Liver (tissue), 9 donors: ENCODE measurements around the gene TBL1XR1. TPM values are rescaled to one million over a fixed set of nuclear protein-coding genes. Genes with fewer than 3 reads are reported as not detected.

Experiments used
- DNase-seq: peaks from one replicate; pipeline ENCODE4 v3.0.0-alpha.2; 2017; ENCODE audit warnings: low spot score
- H3K27ac ChIP-seq, 2 donors: one replicate each; pipeline ENCODE4 v1.7.0; 2013; ENCODE audit warnings: inconsistent platforms in 2 of 2, low read length in 2 of 2, control low read depth in 1 of 2, low read depth in 1 of 2, mild to moderate bottlenecking in 1 of 2
- H3K27me3 ChIP-seq, 4 donors: one replicate each; pipeline versions ENCODE4 v1.6.1 to v1.7.0; 2013; ENCODE audit warnings: low read length in 3 of 4, inconsistent platforms in 1 of 4, mild to moderate bottlenecking in 1 of 4, moderate library complexity in 1 of 4; ENCODE audit not compliant: control insufficient read depth in 4 of 4, insufficient read depth in 4 of 4
- H3K36me3 ChIP-seq, 4 donors: one replicate each; pipeline versions ENCODE4 v1.6.1 to v1.7.0; 2013; ENCODE audit warnings: low read length in 3 of 4, mild to moderate bottlenecking in 3 of 4, low read depth in 1 of 4, moderate library complexity in 1 of 4; ENCODE audit not compliant: control insufficient read depth in 4 of 4, insufficient read depth in 3 of 4
- H3K4me1 ChIP-seq, 4 donors: one replicate each; pipeline versions ENCODE4 v1.6.1 to v1.7.0; 2013; ENCODE audit warnings: low read length in 3 of 4, mild to moderate bottlenecking in 3 of 4, moderate library complexity in 1 of 4; ENCODE audit not compliant: control insufficient read depth in 4 of 4, insufficient read depth in 4 of 4
- H3K4me3 ChIP-seq, 3 donors: one replicate each; pipeline versions ENCODE4 v1.6.1 to v1.7.0; 2013; ENCODE audit warnings: low read length in 3 of 3, control low read depth in 1 of 3, low read depth in 1 of 3, mild to moderate bottlenecking in 1 of 3
- H3K9ac ChIP-seq, 2 donors: one replicate each; pipeline ENCODE4 v1.7.0; 2013; ENCODE audit warnings: low read length in 2 of 2, mild to moderate bottlenecking in 2 of 2, moderate library complexity in 2 of 2, control low read depth in 1 of 2, low read depth in 1 of 2
- H3K9me3 ChIP-seq, 4 donors: one replicate each; pipeline versions ENCODE4 v1.6.1 to v1.7.0; 2013; ENCODE audit warnings: low read length in 3 of 4; ENCODE audit not compliant: control insufficient read depth in 4 of 4
- ATF3 ChIP-seq: IDR thresholded peaks from 2 replicates; pipeline ENCODE4 v1.6.1; 2016; ENCODE audit warnings: antibody characterized with exemption
- EGR1 ChIP-seq, 2 donors: IDR thresholded peaks; 2 replicates each; pipeline ENCODE4 v1.6.1; 2016 to 2018; ENCODE audit warnings: antibody characterized with exemption in 2 of 2, low read depth in 2 of 2
- FOXA1 ChIP-seq: IDR thresholded peaks from 2 replicates; pipeline ENCODE4 v1.6.1; 2016; ENCODE audit warnings: antibody characterized with exemption
- GABPA ChIP-seq, 2 donors: IDR thresholded peaks in 1 of 2; conservative IDR thresholded peaks in 1 of 2; 2 replicates each; pipeline ENCODE4 v1.6.1; 2016; ENCODE audit warnings: antibody characterized with exemption in 2 of 2, mild to moderate bottlenecking in 1 of 2, moderate library complexity in 1 of 2
- HNF4A ChIP-seq, 2 donors: conservative IDR thresholded peaks; 2 replicates each; pipeline ENCODE4 v1.6.1; 2016; ENCODE audit warnings: antibody characterized with exemption in 2 of 2, mild to moderate bottlenecking in 2 of 2
- HNF4G ChIP-seq: IDR thresholded peaks from 2 replicates; pipeline ENCODE4 v1.6.1; 2016; ENCODE audit warnings: antibody characterized with exemption
- JUND ChIP-seq, 2 donors: IDR thresholded peaks; 2 replicates each; pipeline ENCODE4 v1.6.1; 2016; ENCODE audit warnings: antibody characterized with exemption in 2 of 2
- NR2F2 ChIP-seq: IDR thresholded peaks from 2 replicates; pipeline ENCODE4 v1.6.1; 2016; ENCODE audit warnings: antibody characterized with exemption
- RAD21 ChIP-seq, 2 donors: IDR thresholded peaks; 2 replicates each; pipeline ENCODE4 v1.6.1; 2016; ENCODE audit warnings: antibody characterized with exemption in 2 of 2, mild to moderate bottlenecking in 2 of 2
- RXRA ChIP-seq, 2 donors: IDR thresholded peaks; 2 replicates each; pipeline ENCODE4 v1.6.1; 2017 to 2018; ENCODE audit warnings: antibody characterized with exemption in 2 of 2, mild to moderate bottlenecking in 1 of 2
- TAF1 ChIP-seq: conservative IDR thresholded peaks from 2 replicates; pipeline ENCODE4 v1.6.1; 2016; ENCODE audit warnings: antibody characterized with exemption, mild to moderate bottlenecking
- YY1 ChIP-seq: IDR thresholded peaks from 2 replicates; pipeline ENCODE4 v1.6.1; 2016; ENCODE audit warnings: antibody characterized with exemption, mild to moderate bottlenecking
- WGBS: extraction: QIAGEN DNeasy Blood & Tissue Kit; methylation state at CpG from one replicate; pipeline ENCODE4 v1.1.7; 2013; 5-methylcytosine and 5-hydroxymethylcytosine counted together
- polyA plus RNA-seq, 2 donors: library from polyadenylated mRNA; stranded (reverse) in 1 of 2; unstranded in 1 of 2; fragments of 200-250 nt in 1 of 2; fragments of >200 nt in 1 of 2; fragmentation: Nextera tagmentation in 1 of 2; extraction: Ambion mirVana in 1 of 2; gene quantifications; one replicate each; pipeline versions ENCODE4 v1.2.1 to v1.2.3, GENCODE V29; 2013 to 2015
- total RNA-seq, 2 donors: library from RNA; depleted of rRNA; stranded (reverse); fragments of >200 nt; gene quantifications; one replicate each; pipeline ENCODE4 v1.2.3, GENCODE V29; 2014
- TF ChIP-seq, protein P1 (sequence below): fragments of 150-350 bp; IDR thresholded peaks from 2 replicates; pipeline ENCODE4 v1.5.1; 2017; ENCODE audit warnings: improper control_type of control experiment, low read depth, low read length; ENCODE audit not compliant: missing input control
- TF ChIP-seq, protein P2 (sequence below): IDR thresholded peaks from 2 replicates; pipeline ENCODE4 v1.6.1; 2016; ENCODE audit warnings: antibody characterized with exemption, mild to moderate bottlenecking
- TF ChIP-seq, protein P3 (sequence below): IDR thresholded peaks from 2 replicates; pipeline ENCODE4 v1.6.1; 2016; ENCODE audit warnings: antibody characterized with exemption
- TF ChIP-seq, protein P4 (sequence below): IDR thresholded peaks from 2 replicates; pipeline ENCODE4 v1.6.1; 2016; ENCODE audit warnings: antibody characterized with exemption
- donor health status: healthy.
- donor health status: healthy.
- donor health status: healthy.
- donor health status: healthy.
- donor health status: healthy.

The TBL1XR1 gene
- total and polyA plus RNA-seq, 4 donors = 10.3 to 65.9 (median 33.2) TPM

GRCh38 chr3:176994393-176994792, 202.9 kb downstream of the TBL1XR1 start:
- peaks cover 0 to 3% (median 0%) of the 10 kb centered on the region in 4 donors for H3K9me3 ChIP-seq
- TF ChIP-seq HNF4A (conservative IDR thresholded peaks at IDR 0.05) (peak in 1 of 2 donors; percentile 15), TAF1 (no peak)
- H3K9ac ChIP-seq = no peak overlapping the region
- H3K36me3 ChIP-seq = peaks cover 0 to 2% (median 0%) of the 10 kb centered on the region in 4 donors
- no peak for DNase-seq
- H3K4me1 ChIP-seq = no peaks in the 10 kb centered on the region
- no peak overlapping the region for H3K4me3 ChIP-seq
- H3K27ac ChIP-seq = no peak overlapping the region
- WGBS = 71% methylated on average over 1 of the region's 1 CpG
- H3K27me3 ChIP-seq = no peaks in the 10 kb centered on the region

DNA sequence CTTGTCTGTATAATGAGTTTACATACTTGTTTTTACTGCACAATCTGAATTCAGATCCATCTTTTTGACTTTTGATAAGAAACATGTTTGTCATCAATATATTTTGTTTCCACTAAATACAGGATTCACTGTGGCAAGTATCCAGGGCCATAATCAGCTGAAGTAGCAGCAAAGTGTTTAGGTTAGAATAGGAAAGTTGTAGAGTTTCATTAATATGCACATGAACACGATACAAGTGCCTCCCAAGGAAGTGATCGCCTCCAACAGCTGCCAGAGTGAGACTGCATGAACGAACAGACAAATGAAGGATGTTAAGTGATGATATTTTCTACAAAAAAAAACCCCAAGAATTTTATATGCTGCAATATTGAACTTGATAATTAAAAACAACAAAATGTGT, 204.3 kb downstream of the TBL1XR1 start:
- Histone ChIP-seq H3K36me3 (no peaks in the 10 kb centered on the region), H3K27ac (no peak overlapping the region), H3K9me3 (peaks cover 0 to 3% (median 0%) of the 10 kb centered on the region in 4 donors), H3K4me3 (no peak overlapping the region), H3K27me3 (no peaks in the 10 kb centered on the region), H3K4me1 (no peaks in the 10 kb centered on the region), H3K9ac (no peak overlapping the region)
- WGBS = 90% methylated on average over 3 of the region's 3 CpGs
- DNase-seq = no peak
- TF ChIP-seq EGR1 (IDR thresholded peaks at IDR 0.05; ENCODE audit: low read depth in 2 of 2) (no peak), FOXA1 (no peak), YY1 (no peak), HNF4A (conservative IDR thresholded peaks at IDR 0.05) (no peak), HNF4G (no peak), NR2F2 (no peak), TAF1 (no peak), JUND (IDR thresholded peaks at IDR 0.05) (no peak), GABPA (IDR thresholded peaks at IDR 0.05 in 1 of 2, conservative IDR thresholded peaks at IDR 0.05 in 1 of 2) (no peak), RXRA (IDR thresholded peaks at IDR 0.05) (no peak), RAD21 (IDR thresholded peaks at IDR 0.05) (no peak), ATF3 (no peak)
- TF ChIP-seq, protein P1, sequence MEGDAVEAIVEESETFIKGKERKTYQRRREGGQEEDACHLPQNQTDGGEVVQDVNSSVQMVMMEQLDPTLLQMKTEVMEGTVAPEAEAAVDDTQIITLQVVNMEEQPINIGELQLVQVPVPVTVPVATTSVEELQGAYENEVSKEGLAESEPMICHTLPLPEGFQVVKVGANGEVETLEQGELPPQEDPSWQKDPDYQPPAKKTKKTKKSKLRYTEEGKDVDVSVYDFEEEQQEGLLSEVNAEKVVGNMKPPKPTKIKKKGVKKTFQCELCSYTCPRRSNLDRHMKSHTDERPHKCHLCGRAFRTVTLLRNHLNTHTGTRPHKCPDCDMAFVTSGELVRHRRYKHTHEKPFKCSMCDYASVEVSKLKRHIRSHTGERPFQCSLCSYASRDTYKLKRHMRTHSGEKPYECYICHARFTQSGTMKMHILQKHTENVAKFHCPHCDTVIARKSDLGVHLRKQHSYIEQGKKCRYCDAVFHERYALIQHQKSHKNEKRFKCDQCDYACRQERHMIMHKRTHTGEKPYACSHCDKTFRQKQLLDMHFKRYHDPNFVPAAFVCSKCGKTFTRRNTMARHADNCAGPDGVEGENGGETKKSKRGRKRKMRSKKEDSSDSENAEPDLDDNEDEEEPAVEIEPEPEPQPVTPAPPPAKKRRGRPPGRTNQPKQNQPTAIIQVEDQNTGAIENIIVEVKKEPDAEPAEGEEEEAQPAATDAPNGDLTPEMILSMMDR = no peak
- TF ChIP-seq, protein P2, sequence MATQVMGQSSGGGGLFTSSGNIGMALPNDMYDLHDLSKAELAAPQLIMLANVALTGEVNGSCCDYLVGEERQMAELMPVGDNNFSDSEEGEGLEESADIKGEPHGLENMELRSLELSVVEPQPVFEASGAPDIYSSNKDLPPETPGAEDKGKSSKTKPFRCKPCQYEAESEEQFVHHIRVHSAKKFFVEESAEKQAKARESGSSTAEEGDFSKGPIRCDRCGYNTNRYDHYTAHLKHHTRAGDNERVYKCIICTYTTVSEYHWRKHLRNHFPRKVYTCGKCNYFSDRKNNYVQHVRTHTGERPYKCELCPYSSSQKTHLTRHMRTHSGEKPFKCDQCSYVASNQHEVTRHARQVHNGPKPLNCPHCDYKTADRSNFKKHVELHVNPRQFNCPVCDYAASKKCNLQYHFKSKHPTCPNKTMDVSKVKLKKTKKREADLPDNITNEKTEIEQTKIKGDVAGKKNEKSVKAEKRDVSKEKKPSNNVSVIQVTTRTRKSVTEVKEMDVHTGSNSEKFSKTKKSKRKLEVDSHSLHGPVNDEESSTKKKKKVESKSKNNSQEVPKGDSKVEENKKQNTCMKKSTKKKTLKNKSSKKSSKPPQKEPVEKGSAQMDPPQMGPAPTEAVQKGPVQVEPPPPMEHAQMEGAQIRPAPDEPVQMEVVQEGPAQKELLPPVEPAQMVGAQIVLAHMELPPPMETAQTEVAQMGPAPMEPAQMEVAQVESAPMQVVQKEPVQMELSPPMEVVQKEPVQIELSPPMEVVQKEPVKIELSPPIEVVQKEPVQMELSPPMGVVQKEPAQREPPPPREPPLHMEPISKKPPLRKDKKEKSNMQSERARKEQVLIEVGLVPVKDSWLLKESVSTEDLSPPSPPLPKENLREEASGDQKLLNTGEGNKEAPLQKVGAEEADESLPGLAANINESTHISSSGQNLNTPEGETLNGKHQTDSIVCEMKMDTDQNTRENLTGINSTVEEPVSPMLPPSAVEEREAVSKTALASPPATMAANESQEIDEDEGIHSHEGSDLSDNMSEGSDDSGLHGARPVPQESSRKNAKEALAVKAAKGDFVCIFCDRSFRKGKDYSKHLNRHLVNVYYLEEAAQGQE = no peak
- TF ChIP-seq, protein P3, sequence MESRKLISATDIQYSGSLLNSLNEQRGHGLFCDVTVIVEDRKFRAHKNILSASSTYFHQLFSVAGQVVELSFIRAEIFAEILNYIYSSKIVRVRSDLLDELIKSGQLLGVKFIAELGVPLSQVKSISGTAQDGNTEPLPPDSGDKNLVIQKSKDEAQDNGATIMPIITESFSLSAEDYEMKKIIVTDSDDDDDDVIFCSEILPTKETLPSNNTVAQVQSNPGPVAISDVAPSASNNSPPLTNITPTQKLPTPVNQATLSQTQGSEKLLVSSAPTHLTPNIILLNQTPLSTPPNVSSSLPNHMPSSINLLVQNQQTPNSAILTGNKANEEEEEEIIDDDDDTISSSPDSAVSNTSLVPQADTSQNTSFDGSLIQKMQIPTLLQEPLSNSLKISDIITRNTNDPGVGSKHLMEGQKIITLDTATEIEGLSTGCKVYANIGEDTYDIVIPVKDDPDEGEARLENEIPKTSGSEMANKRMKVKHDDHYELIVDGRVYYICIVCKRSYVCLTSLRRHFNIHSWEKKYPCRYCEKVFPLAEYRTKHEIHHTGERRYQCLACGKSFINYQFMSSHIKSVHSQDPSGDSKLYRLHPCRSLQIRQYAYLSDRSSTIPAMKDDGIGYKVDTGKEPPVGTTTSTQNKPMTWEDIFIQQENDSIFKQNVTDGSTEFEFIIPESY = no peak
- TF ChIP-seq, protein P4, sequence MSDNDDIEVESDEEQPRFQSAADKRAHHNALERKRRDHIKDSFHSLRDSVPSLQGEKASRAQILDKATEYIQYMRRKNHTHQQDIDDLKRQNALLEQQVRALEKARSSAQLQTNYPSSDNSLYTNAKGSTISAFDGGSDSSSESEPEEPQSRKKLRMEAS = no peak
